Fibroblast of peridontal ligament (primary cell): ENCODE measurements around the gene FSTL4.

Source experiments
- DNase-seq: peaks from one replicate; pipeline ENCODE4 v3.0.0-alpha.2; 2010; ENCODE audit errors: extremely low read depth

Gene FSTL4

GRCh38 chr5:133265720-133266526 is 346.4 kb downstream of the FSTL4 start:
- DNase-seq, result no peak

GRCh38 chr5:133265257-133265656 is 347.1 kb downstream of the FSTL4 start:
- no peak for DNase-seq

- no peak for DNase-seq
Observed at GRCh38 chr5:133262690-133263089, 349.7 kb downstream of the FSTL4 start.

- DNase-seq, result no peak
Observed at GRCh38 chr5:133261993-133262392, 350.3 kb downstream of the FSTL4 start.

- no peak for DNase-seq
Observed at GRCh38 chr5:133260715-133261114, 351.6 kb downstream of the FSTL4 start.

GRCh38 chr5:133259199-133259997 is 352.9 kb downstream of the FSTL4 start:
- no peak for DNase-seq

GRCh38 chr5:133257977-133258376 is 354.4 kb downstream of the FSTL4 start:
- DNase-seq, result no peak

GRCh38 chr5:133256276-133256675 is 356.1 kb downstream of the FSTL4 start:
- no peak for DNase-seq

- no peak for DNase-seq
Observed at GRCh38 chr5:133254803-133255202, 357.5 kb downstream of the FSTL4 start.

- DNase-seq, result no peak
Observed at GRCh38 chr5:133253671-133254070, 358.7 kb downstream of the FSTL4 start.

GRCh38 chr5:133253070-133253469 is 359.3 kb downstream of the FSTL4 start:
- no peak for DNase-seq

- no peak for DNase-seq
Observed at GRCh38 chr5:133252133-133252480, 360.2 kb downstream of the FSTL4 start.

- no peak for DNase-seq
Observed at GRCh38 chr5:133251296-133252132, 360.8 kb downstream of the FSTL4 start.

GRCh38 chr5:133250527-133250926 is 361.8 kb downstream of the FSTL4 start:
- DNase-seq, result no peak

- DNase-seq, result no peak
Observed at GRCh38 chr5:133249593-133249992, 362.7 kb downstream of the FSTL4 start.

GRCh38 chr5:133247881-133248624 is 364.3 kb downstream of the FSTL4 start:
- DNase-seq, result no peak

GRCh38 chr5:133247151-133247709 is 365.1 kb downstream of the FSTL4 start:
- DNase-seq, result no peak

GRCh38 chr5:133246376-133247150 is 365.8 kb downstream of the FSTL4 start:
- no peak for DNase-seq

- DNase-seq, result no peak
Observed at GRCh38 chr5:133246053-133246370, 366.3 kb downstream of the FSTL4 start.

GRCh38 chr5:133245191-133246052 is 366.9 kb downstream of the FSTL4 start:
- peak; percentile 18 for DNase-seq
